ENCODE results near the gene MST1R.
A peak's percentile ranks its signal among the peaks of the same experiment; 100 is the strongest.
"Not testable (repeated sequence)": the region's sequence is repeated elsewhere in the genome, so short reads cannot be mapped to it uniquely, and the experiment has no call there.

The MST1R gene

DNA sequence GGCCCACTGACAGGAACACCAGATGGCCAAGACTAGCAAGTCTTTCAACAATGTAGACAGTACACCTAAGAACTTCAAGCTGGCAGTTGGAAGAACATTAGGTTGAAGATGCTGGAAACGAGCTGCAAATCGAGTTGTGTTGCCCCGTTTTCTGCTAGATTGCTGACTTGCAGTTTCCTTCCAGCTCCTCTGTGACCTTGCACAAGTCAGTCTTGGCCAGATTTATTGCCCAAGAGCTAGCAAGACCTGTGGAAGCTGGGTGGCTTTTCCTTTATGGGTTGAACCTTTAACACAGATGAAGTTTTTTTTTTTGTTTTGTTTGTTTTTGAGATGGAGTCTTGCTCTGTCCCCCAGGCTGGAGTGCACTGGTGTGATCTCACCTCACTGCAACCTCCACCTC, 33.4 kb upstream of the MST1R start:
- Histone ChIP-seq H3K9me3 (no peaks in the 10 kb centered on the region), H3K27ac (no peak overlapping the region), H3K36me3 (no peaks in the 10 kb centered on the region), H3K4me1 (peaks cover 0 to 17% (median 12%) of the 10 kb centered on the region in 4 donors), H3K27me3 (no peaks in the 10 kb centered on the region), H3K4me3 (no peak overlapping the region)
- TF ChIP-seq, protein P1, sequence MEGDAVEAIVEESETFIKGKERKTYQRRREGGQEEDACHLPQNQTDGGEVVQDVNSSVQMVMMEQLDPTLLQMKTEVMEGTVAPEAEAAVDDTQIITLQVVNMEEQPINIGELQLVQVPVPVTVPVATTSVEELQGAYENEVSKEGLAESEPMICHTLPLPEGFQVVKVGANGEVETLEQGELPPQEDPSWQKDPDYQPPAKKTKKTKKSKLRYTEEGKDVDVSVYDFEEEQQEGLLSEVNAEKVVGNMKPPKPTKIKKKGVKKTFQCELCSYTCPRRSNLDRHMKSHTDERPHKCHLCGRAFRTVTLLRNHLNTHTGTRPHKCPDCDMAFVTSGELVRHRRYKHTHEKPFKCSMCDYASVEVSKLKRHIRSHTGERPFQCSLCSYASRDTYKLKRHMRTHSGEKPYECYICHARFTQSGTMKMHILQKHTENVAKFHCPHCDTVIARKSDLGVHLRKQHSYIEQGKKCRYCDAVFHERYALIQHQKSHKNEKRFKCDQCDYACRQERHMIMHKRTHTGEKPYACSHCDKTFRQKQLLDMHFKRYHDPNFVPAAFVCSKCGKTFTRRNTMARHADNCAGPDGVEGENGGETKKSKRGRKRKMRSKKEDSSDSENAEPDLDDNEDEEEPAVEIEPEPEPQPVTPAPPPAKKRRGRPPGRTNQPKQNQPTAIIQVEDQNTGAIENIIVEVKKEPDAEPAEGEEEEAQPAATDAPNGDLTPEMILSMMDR (IDR thresholded peaks at IDR 0.05): no peak
- intact Hi-C loops (cut with DNase I; ENCODE audit: low total_unique reads): no loop called here
- no peak for DNase-seq

DNA sequence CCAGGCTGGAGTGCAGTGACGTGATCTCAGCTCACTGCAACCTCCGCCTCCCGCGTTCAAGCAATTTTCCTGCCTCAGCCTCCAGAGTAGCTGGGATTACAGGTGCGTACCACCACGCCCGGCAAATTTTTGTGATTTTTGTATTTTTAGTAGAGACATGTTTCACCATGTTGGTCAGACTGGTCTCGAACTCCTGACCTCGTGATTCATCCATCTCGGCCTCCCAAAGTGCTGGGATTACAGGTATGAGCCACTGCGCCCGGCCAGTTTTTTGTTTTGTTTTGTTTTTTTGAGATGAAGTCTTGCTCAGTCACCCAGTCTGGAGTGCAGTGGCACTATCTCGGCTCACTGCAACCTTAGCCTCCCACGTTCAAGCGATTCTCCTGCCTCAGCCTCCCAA, 28.6 kb upstream of the MST1R start:
- H3K27me3 ChIP-seq; intact Hi-C loops (cut with DNase I; ENCODE audit: low total_unique reads); H3K4me3 ChIP-seq; H3K9me3 ChIP-seq; H3K27ac ChIP-seq; DNase-seq; H3K36me3 ChIP-seq: not testable (repeated sequence)
- peaks cover 0 to 26% (median 16%) of the 10 kb centered on the region in 4 donors for H3K4me1 ChIP-seq

DNA sequence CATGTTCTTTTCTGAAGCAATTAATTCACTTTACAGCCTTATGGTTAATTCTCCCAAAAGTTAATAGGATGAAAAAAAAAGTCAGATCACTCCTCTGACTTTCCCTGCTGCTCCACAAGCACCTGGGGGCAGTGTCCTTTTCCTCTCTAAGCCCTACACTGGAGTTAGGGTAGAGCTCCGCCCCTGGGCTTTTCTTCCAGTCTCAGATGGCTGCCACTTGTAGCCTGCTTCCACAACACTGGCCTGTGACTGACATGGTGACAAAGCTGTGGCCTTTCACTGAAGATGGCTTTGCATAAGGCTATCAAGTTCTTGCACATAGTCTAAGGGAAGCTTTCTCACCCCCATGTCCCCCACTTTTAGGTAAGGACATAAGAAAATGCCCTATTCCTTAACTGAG, 27.2 kb upstream of the MST1R start:
- Histone ChIP-seq H3K4me3 (no peak overlapping the region), H3K27ac (peak overlapping the region; percentile 82 to 91), H3K9me3 (no peaks in the 10 kb centered on the region), H3K4me1 (peaks cover 0 to 26% (median 16%) of the 10 kb centered on the region in 4 donors), H3K27me3 (no peaks in the 10 kb centered on the region), H3K36me3 (no peaks in the 10 kb centered on the region)
- TF ChIP-seq, protein P1 (IDR thresholded peaks at IDR 0.05): no peak
- DNase-seq: no peak
- intact Hi-C loops (cut with DNase I; ENCODE audit: low total_unique reads): no loop called here

DNA sequence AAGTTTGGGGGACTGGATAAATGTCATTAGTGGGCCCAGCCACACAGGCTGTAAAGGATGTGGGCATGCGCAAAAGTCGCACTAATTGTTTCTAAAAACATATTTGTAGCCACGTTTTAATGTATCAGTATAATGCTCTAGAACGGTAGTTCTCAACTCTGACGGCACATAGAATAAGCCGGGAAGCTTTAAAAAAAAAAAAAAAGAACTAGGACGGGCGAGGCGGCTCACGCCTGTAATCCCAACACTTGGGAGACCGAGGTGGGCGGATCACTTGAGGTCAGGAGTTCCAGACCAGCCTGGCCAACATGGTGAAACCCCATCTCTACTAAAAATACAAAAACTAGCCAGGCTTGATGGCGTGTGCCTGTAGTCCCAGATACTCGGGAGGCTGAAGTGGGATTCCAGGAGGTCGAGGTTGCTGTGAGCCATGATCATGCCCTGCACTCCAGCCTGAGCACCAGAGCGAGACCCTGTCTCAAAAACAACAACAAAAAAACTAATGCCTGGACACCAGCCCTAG, 26.6 kb upstream of the MST1R start:
- Histone ChIP-seq H3K4me3 (peak overlapping the region; percentile 82 to 89), H3K9me3 (no peaks in the 10 kb centered on the region), H3K36me3 (no peaks in the 10 kb centered on the region), H3K27ac (peak overlapping the region; percentile 82 to 91), H3K4me1 (peaks cover 0 to 26% (median 16%) of the 10 kb centered on the region in 4 donors), H3K27me3 (no peaks in the 10 kb centered on the region)
- no peak for DNase-seq
- TF ChIP-seq, protein P1 (IDR thresholded peaks at IDR 0.05): no peak
- intact Hi-C loops (cut with DNase I; ENCODE audit: low total_unique reads): no loop called here

DNA sequence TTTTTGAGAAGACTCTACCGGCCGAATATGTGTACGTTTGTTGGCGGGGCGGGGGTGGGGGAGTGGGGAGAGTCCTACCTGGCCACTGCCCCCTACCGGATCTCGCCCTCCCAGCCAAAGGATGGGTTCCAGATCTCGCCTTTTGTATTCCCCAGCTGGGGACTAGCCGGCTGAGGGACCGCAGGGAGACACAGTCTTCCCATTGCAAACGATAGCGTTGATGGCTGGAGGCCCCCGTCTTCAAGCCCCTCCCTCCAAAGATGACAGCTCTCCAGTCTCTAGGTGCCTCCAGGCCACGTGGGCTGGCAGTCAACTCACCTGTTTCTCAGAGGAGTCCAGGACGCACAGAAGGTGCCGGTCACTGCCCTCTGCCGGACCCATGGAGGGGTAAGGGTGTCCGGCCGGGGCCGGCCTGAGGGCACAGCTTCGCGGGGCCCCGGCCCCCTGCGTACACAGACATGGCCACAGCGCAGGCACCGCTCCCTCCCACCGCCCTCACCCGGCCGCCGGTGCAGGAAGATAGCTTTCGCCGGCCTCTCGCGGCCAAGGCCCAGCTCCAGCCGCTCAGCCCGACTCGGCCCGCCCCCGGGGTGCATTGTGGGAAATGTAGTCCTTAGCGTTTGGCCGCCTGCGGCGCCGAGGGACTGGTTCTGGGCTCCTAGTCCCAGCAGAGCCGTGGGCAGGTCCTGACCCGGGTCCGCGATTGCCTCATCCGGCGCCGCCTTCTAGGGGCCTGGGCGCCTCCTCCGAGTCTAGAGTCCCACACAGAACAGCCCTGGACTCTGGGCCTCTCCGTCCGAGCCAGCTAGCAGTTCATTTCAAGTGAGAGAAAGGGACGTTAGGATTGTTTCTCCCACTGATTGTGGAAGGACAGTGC, 25.9 kb upstream of the MST1R start, which contains the start of gene MON1A:
TSS of gene MON1A (minus strand) at position 521 of the 877 bp plus-strand sequence. CDS start 16,465 bp downstream, outside the sequence.
- Histone ChIP-seq H3K4me3 (peak within 1 kb of the TSS; percentile 82 to 89), H3K27me3 (no peaks in the 10 kb centered on the region), H3K27ac (peak within 1 kb of the TSS; percentile 82 to 91), H3K9me3 (no peaks in the 10 kb centered on the region), H3K4me1 (peaks cover 0 to 26% (median 16%) of the 10 kb centered on the region in 4 donors), H3K36me3 (no peaks in the 10 kb centered on the region)
- peak; percentile 95 to 98 for DNase-seq
- intact Hi-C loops (cut with DNase I; ENCODE audit: low total_unique reads): loop anchor here (10.0 kb wide), 1 partner anchor 115 kb away; the partner anchor contains the start of gene UBA7
- TF ChIP-seq, protein P1 (IDR thresholded peaks at IDR 0.05): peak; percentile 13 to 20
